Measurements from ENCODE around the gene GDA. TPM values are rescaled to one million over a fixed set of nuclear protein-coding genes. Genes with fewer than 3 reads are reported as not detected.

Gene GDA
- total RNA-seq, 2 donors from 2014 or later = 1.9 TPM; not detected in 1

- WGBS = 72% methylated on average over 5 of the region's 5 CpGs
- no peaks in the 10 kb centered on the region for H3K9me3 ChIP-seq
- H3K36me3 ChIP-seq = no peaks in the 10 kb centered on the region
- H3K4me3 ChIP-seq = no peak overlapping the region
- no peak for DNase-seq (ENCODE audit: low spot score)
- peaks cover 4% of the 10 kb centered on the region for H3K27me3 ChIP-seq (replicated peaks; ENCODE audit: insufficient read depth)
- no peaks in the 10 kb centered on the region for H3K4me1 ChIP-seq (replicated peaks)
- TF ChIP-seq POLR2A (IDR thresholded peaks at IDR 0.05) (no peak), POLR2AphosphoS5 (IDR thresholded peaks at IDR 0.05) (no peak)
- no peak overlapping the region for H3K27ac ChIP-seq
- intact Hi-C loops (cut with DNase I) = no loop called here
These were observed 1.6 kb upstream of the GDA start for GRCh38 chr9:72147676-72148075.

- no peak overlapping the region for H3K4me3 ChIP-seq
- DNase-seq (ENCODE audit: low spot score) = no peak
- TF ChIP-seq CTCF (IDR thresholded peaks at IDR 0.05) = no peak
- no peak for TF ChIP-seq POLR2AphosphoS5 (IDR thresholded peaks at IDR 0.05)
- no peak for TF ChIP-seq POLR2A (IDR thresholded peaks at IDR 0.05)
- 79% methylated on average over 7 of the region's 7 CpGs for WGBS
- intact Hi-C loops (cut with DNase I) = no loop called here
- H3K27ac ChIP-seq = no peak overlapping the region
- H3K4me1 ChIP-seq (replicated peaks) = no peaks in the 10 kb centered on the region
- H3K9me3 ChIP-seq = no peaks in the 10 kb centered on the region
- peaks cover 4% of the 10 kb centered on the region for H3K27me3 ChIP-seq (replicated peaks; ENCODE audit: insufficient read depth)
- no peaks in the 10 kb centered on the region for H3K36me3 ChIP-seq
These were observed 887 bp downstream of the GDA start for GRCh38 chr9:72150127-72150526.

- WGBS = 65% methylated on average over 6 of the region's 6 CpGs
- TF ChIP-seq CTCF (IDR thresholded peaks at IDR 0.05) = no peak
- no peak for TF ChIP-seq POLR2A (IDR thresholded peaks at IDR 0.05)
- no peak for TF ChIP-seq POLR2AphosphoS5 (IDR thresholded peaks at IDR 0.05)
- DNase-seq (ENCODE audit: low spot score) = no peak
- H3K4me3 ChIP-seq = no peak overlapping the region
- no peaks in the 10 kb centered on the region for H3K9me3 ChIP-seq
- no peaks in the 10 kb centered on the region for H3K4me1 ChIP-seq (replicated peaks)
- no peak overlapping the region for H3K27ac ChIP-seq
- no peaks in the 10 kb centered on the region for H3K36me3 ChIP-seq
- intact Hi-C loops (cut with DNase I) = no loop called here
- H3K27me3 ChIP-seq (replicated peaks; ENCODE audit: insufficient read depth) = peaks cover 4% of the 10 kb centered on the region
These were observed 1.4 kb downstream of the GDA start for GRCh38 chr9:72150661-72151060.

- no peaks in the 10 kb centered on the region for H3K4me1 ChIP-seq (replicated peaks)
- intact Hi-C loops (cut with DNase I) = no loop called here
- H3K36me3 ChIP-seq = no peaks in the 10 kb centered on the region
- H3K27ac ChIP-seq = no peak overlapping the region
- H3K4me3 ChIP-seq = no peak overlapping the region
- TF ChIP-seq POLR2AphosphoS5 (IDR thresholded peaks at IDR 0.05) (no peak), POLR2A (IDR thresholded peaks at IDR 0.05) (no peak), CTCF (IDR thresholded peaks at IDR 0.05) (no peak)
- H3K27me3 ChIP-seq (replicated peaks; ENCODE audit: insufficient read depth) = peaks cover 4% of the 10 kb centered on the region
- DNase-seq (ENCODE audit: low spot score) = no peak
- no peaks in the 10 kb centered on the region for H3K9me3 ChIP-seq
These were observed 1.9 kb downstream of the GDA start for GRCh38 chr9:72151104-72151503.

GRCh38 chr9:72154468-72155285 is 5.4 kb downstream of the GDA start:
- Histone ChIP-seq H3K27me3 (replicated peaks; ENCODE audit: insufficient read depth) (peaks cover 2% of the 10 kb centered on the region), H3K36me3 (no peaks in the 10 kb centered on the region), H3K9me3 (no peaks in the 10 kb centered on the region), H3K27ac (no peak overlapping the region), H3K4me3 (no peak overlapping the region), H3K4me1 (replicated peaks) (no peaks in the 10 kb centered on the region)
- DNase-seq (ENCODE audit: low spot score) = no peak
- intact Hi-C loops (cut with DNase I) = no loop called here
- WGBS = 62% methylated on average over 9 of the region's 9 CpGs
- TF ChIP-seq CTCF (IDR thresholded peaks at IDR 0.05) = no peak
- TF ChIP-seq POLR2AphosphoS5 (IDR thresholded peaks at IDR 0.05) = no peak
- TF ChIP-seq POLR2A (IDR thresholded peaks at IDR 0.05) = no peak
